Posterior cingulate gyrus (tissue), 11 donors: ENCODE results near the gene TTC7B.

ENCODE experiments used
- DNase-seq, 10 donors: peaks; one replicate each; pipeline versions ENCODE4 v3.0.0 to v3.0.0-alpha.2; 2020 to 2021; ENCODE audit warnings: mixed read lengths in 3 of 10
- intact Hi-C: fragments of 100-400 bp; cut with DNase I; formaldehyde crosslinking; loops from one replicate; pipeline ENCODE4 v1.15.1; 2023

The TTC7B gene

DNA sequence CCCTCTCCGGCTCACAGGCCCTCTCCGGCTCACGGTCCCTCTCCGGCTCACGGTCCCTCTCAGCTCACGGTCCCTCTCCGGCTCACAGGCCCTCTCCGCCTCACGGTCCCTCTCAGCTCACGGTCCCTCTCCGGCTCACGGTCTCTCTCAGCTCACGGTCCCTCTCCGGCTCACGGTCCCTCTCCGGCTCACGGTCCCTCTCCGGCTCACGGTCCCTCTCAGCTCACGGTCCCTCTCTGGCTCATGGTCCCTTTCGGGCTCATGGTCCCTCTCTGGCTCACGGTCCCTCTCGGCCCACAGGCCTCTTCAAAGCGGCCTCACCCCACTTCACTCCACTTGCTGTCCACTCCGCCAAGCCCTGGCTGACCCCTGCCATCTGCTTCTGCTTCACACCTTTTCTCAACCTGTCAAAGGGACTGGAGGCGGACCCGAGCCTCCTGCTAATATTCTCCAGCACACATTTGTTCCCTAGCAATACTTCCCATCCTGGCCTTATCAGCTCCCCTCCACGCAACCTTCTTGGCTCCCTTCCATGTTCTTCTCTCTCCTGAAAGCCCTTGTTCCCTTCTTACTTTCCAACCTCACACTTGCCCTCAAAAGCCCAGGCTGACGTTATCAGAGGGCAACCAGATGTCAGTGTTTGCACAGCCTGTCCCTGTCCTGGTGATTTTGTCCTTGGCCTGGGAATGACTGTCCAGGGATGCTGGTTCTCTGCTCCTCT lies 242.7 kb downstream of the TTC7B start:
- DNase-seq = peak in 1 of 10 donors; percentile 75
- intact Hi-C loops = no loop called here

GRCh38 chr14:90572441-90573150 lies 243.6 kb downstream of the TTC7B start:
- peak in 2 of 10 donors; percentile 13 to 61 for DNase-seq
- intact Hi-C loops = no loop called here

DNA sequence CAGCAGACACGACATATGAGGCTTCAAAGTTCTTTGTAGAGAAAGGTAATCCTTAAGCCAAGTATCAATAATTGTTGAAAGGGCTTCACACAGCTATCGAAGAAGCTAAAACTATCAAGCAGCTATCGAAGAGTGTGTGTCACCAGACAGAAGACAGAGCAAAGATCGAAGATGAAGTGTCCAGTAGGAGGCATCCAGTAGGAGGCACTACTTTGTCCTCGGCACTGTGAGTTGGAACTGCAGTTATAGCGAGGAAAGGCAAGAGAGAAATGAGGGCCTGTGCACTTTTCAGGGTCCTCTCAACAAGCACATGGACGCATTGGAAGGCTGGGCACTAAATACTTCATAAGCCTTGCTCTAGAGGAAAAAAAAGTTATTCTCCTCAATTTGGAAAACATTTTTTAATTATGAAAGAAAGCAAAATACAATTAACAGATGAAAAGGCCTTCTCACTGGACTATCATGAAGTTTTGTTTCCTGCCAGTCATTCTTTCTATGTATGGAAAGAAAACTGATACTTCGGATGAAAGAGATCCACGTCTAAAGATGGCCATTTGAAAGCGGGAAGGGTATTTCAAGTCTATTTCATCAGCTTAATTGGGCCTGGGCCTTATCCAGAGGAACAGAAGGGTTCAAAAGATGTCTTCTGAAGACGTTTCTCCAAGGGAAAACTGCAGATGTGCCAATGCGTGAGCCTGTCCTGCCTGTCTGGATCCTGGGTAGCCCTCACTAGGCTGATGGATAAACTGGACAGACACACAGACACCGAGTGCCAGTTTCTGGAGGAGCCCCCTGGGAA lies 244.9 kb downstream of the TTC7B start:
- DNase-seq = peak in 1 of 10 donors; percentile 17

GRCh38 chr14:90570461-90570860 lies 245.8 kb downstream of the TTC7B start:
- intact Hi-C loops = no loop called here
- peak in 2 of 10 donors; percentile 71 to 79 for DNase-seq

More for the DNA sequence above, 244.9 kb downstream of the TTC7B start:
- intact Hi-C loops = no loop called here

DNA sequence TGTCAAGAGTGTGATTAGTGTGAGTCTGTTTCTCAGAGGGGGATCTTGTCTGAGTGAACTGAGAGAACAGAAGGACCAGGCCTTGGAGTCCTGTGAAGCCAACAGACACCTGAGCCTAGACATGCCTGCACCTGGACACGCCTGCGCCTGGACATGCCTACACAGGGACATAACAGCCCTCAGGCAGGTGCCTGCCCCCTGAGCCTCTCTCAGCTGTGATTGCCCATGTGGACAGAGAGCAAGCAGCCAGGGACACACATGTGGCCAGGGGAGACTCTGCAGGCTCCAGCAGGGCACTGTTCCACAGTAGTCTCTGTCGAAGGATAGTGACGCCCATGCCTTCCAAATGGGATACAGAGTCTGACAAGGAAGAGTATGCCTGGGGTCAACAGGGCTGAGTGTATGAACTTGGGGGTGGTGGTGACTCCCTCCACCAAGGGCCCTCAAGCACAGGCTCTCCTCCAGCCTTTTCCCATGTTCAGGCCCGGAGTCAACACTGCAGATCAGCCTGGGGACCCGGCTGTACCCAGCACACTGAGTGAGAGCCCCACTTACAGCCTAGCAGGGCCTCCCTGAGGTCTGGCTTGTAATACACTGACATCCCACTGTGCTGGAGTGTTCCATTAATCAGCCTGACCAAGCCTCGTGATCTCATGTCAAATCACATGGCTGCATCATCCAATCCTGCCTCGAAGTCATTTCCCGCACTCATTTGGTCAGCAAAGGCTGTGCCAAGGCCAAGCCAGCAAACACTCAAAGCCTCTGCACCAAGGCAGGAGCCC lies 246.4 kb downstream of the TTC7B start:
- intact Hi-C loops = no loop called here
- peak in 2 of 10 donors; percentile 48 to 81 for DNase-seq

DNA sequence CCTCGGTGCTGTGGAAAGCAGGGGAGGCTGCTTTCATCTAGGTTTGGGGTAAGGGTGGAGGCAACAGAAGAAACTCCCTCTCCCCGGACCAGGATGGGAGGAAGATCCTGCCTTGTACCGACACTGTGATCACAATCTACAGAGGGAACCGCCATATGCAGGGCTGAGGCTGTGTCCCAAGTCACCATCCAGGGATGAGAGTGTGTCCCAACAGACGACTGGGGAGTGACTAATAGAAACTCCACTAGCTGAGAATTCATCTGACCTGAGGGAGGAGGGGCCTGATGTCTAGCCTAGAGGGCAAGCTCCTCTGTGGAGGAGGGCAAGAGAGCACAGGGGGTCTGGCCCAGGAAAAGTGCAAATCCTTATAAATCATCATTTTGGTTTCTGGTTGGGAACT lies 247.0 kb downstream of the TTC7B start:
- DNase-seq = peak in 1 of 10 donors; percentile 35
- intact Hi-C loops = no loop called here

GRCh38 chr14:90568405-90568804 lies 247.8 kb downstream of the TTC7B start:
- intact Hi-C loops = no loop called here
- peak in 7 of 10 donors; percentile 40 to 88 (median 58) for DNase-seq

- intact Hi-C loops = loop anchor here (1.0 kb wide), 1 partner anchor 55 kb away; no protein-coding TSS in a partner anchor
- DNase-seq = peak; percentile 50 to 93 (median 64)
Measured at GRCh38 chr14:90567991-90568390, 248.2 kb downstream of the TTC7B start.

- intact Hi-C loops = loop anchor here (1.0 kb wide), 1 partner anchor 54 kb away; no protein-coding TSS in a partner anchor
- peak in 8 of 10 donors; percentile 59 to 96 (median 70) for DNase-seq
Measured at GRCh38 chr14:90567191-90567590, 249.0 kb downstream of the TTC7B start.

GRCh38 chr14:90566481-90566880 lies 249.7 kb downstream of the TTC7B start:
- peak in 1 of 10 donors; percentile 30 for DNase-seq
- intact Hi-C loops = no loop called here

- peak in 2 of 10 donors; percentile 19 to 26 for DNase-seq
- intact Hi-C loops = loop anchor here (5.0 kb wide), 2 partner anchors 107 to 162 kb away; no protein-coding TSS in a partner anchor
Measured at GRCh38 chr14:90564496-90564895, 251.7 kb downstream of the TTC7B start.

- intact Hi-C loops = loop anchor here (5.0 kb wide), 2 partner anchors 105 to 160 kb away; no protein-coding TSS in a partner anchor
- DNase-seq = peak in 1 of 10 donors; percentile 42
Measured at GRCh38 chr14:90562652-90563051, 253.6 kb downstream of the TTC7B start.

GRCh38 chr14:90561920-90562319 lies 254.3 kb downstream of the TTC7B start:
- DNase-seq = peak in 2 of 10 donors; percentile 64 to 67
- intact Hi-C loops = loop anchor here (5.0 kb wide), 2 partner anchors 105 to 160 kb away; no protein-coding TSS in a partner anchor

- intact Hi-C loops = loop anchor here (5.0 kb wide), 2 partner anchors 104 to 159 kb away; no protein-coding TSS in a partner anchor
- DNase-seq = peak in 3 of 10 donors; percentile 65 to 88 (median 68)
Measured at GRCh38 chr14:90560991-90561390, 255.2 kb downstream of the TTC7B start.

DNA sequence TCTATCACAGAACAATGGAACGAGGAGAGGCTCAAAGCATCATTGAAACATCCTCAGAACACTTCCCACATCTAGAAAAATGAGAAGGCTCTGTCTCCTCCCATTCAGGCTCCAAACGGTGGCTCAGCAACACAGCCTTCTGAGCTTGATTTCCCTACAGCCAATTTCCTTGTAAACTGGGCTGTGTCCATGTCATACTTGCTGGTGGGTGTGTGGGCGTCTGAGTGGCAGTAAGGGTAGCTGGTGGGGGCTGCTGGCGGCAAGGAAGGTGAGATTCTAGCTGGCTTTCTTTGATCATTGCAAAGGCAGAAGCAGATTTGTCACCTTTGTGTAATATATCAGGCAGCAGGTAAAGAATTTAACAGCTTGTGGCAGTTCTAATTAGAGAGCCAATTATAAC lies 255.7 kb downstream of the TTC7B start:
- peak in 4 of 10 donors; percentile 46 to 88 (median 78) for DNase-seq
- intact Hi-C loops = loop anchor here (5.0 kb wide), 2 partner anchors 103 to 158 kb away; no protein-coding TSS in a partner anchor

DNA sequence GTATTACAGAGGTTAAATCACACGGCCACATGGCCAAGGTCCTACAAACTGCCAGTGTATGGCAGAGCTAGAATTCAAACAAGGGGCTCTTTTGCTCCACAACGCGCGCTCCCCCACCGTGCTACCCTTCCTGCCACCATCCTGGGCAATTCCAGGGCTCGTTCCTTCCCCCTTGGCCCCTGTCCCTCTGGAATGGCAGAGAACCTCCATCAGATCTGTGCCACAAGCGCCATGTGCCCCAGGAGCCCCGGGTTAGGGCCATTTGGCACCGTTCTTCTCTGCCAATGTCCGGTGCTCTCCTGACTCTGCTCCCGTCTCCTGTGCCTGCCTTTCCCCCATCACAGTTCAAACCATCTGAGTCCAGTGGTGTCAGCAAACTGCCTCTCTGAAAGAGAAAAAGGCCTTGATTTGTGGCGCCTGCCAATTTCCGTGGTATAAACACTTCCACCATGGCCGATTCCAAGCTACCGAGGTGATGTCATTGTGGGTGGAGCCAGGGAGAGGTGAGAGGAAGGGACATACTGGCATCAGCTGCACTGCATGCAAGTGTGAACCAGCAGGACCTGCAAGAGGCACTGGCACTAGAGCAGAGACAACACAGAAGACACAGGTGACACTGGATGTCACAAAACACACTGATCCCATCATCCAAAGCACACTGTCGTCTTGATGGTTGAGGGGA lies 256.3 kb downstream of the TTC7B start:
- peak in 3 of 10 donors; percentile 52 to 72 (median 72) for DNase-seq
- intact Hi-C loops = loop anchor here (5.0 kb wide), 2 partner anchors 103 to 158 kb away; no protein-coding TSS in a partner anchor

DNA sequence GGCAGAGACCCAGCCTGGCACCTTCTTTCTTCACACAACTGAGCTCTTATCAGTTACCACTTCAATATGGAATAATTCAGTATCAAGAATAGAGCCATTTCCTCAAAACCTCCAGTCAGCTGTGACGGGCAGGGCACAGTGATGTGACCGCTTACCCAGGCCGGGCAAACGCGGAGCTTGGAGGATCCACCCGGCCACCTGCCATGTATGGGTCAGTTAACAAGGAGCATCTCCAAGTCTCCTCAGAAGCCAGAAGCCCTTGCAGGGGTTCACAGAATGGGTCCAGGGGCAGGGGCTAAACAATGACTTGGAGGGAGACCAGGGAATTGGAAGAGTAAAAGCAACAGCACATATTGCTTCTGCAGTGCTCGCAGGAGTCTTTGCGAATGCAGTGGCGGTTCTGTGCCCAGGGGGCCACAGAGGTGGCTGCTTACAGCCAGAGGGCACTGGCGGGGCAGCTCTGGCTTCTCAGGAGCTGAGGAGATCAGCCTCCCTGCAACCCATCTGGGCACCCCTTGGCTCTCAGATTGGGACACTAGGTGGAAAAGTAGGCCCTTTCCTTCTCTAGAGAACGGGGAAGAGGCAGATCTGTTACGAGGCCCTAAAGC lies 257.1 kb downstream of the TTC7B start:
- intact Hi-C loops = no loop called here
- peak in 3 of 10 donors; percentile 48 to 64 (median 59) for DNase-seq
